ENCODE data around the gene ESYT2.

ESYT2 gene

GRCh38 chr7:158795272-158795671 is 34.0 kb downstream of the ESYT2 start:
- DNase-seq, result no peak

DNA sequence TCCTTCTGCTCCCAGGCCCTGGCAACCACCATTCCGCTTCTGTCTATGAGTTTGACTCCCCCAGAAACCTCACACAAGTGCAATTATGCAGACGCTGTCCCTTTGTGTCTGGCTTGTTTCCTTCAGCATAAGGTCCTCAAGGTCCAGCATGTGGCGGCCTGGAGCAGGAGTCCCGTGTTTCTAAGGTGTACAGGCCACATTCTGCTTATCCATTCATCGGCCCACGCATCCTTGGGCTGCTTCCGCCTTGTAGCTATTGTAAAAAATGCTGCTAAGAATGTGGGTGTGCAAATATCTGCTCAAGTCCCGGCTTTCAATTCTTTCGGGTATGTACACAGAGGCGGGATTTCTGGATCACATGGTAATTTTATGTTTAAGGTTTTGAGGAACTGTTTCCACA is 38.2 kb downstream of the ESYT2 start:
- no peak for DNase-seq

- no peak for DNase-seq
Measured at GRCh38 chr7:158789842-158790241, 39.5 kb downstream of the ESYT2 start.

GRCh38 chr7:158786898-158787297 is 42.4 kb downstream of the ESYT2 start:
- no peak for DNase-seq

DNA sequence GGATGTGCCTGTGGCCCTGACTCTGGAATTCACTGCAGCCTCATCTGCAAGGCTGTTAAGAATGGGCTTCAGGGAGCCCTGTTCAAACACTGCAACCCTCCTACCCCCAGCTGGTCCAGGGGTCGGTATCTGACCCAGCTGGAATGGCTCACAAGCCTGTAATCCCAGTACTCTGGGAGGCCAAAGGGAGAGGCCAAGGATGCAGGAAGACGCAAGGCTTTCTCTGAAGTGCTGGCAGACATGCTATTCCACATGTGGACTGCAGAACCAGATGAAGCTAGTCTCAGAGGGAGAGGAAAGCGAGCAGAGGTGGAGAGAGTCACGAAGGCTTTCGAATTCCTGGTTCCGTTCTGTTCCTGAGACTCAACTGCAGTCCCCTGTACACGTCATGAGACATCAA is 45.0 kb downstream of the ESYT2 start:
- no peak for DNase-seq

DNA sequence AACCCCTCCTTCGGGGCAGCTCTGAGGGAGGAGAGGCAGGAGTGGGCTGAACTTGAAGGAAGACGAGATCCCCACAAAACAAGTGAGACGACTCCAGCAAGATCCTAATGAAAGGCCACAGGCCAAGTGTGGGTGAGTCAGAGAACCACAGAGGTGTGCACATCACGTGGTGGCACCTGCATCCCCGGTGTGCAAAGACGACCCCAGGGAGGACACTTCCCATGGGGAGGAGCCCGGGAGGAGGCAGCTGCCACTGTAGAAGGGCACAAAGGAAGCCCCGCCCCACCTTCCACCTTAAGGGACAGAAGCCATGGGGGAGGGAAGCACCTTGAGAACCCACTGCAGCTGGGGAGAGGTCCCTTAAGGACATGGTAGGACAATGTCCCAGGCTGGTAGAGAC is 45.7 kb downstream of the ESYT2 start:
- no peak for DNase-seq

DNA sequence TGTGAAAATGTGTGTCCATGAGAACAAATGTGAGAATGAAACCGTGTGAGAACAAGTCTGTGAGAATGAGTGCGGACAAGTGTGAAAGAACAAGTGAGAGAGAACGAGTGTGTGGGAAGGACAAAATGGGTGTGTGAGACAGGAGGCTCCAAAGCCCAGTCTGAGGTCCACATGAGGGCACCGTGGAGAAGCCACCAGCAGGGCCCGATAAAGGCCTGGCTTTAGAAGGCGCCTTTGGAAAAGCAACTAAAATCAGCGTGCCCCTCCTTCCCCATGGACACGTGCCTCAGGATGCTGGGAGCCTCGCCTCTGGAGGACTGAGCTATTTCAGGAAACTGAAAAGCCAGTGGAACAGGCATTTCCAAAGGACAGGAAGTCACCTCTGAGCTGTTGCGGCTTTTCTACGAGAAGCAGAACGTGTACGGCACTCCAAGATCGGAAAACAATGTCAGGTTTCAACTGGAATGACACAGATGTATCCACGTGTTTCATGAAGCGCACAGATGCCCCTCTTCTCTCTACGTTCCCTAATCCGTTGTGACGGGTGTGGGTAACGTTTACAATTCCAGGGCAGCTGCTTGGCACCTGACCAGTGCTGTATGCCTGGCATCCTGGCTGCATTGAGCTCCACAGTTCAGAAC is 46.4 kb downstream of the ESYT2 start:
- peak; percentile 12 for DNase-seq

- no peak for DNase-seq
Measured at GRCh38 chr7:158781974-158782664, 47.2 kb downstream of the ESYT2 start.

DNA sequence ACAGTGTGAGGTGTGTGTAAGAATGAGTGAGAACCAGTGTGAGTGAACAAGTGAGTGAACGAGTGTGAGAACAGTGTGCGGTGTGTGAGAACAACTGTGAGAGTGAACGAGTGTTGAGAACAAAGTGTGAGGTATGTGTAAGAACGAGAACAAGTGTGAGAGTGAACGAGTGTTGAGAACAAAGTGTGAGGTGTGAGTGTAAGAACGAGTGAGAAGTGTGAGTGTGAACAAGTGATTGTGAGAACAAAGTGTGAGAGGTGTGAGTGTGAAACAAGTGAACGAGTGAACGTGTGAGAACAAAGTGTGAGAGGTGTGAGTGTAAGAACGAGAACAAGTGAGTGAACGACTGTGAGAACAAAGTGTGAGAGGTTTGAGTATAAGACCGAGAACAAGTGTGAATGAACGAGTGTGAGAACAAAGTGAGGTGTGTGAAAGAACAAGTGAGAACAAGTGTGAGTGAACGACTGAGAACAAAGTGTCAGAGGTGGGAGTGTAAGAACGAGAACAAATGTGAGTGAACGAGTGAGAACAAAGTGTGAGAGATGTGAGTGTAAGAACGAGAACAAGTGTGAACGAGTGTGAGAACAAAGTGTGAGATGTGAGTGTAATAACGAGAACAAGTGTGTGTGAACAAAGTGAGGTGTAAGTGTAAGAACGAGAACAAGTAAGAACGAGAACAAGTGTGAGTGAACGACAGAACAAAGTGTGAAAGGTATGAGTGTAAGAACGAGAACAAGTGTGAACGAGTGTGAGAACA is 47.9 kb downstream of the ESYT2 start:
- DNase-seq, result no peak

DNA sequence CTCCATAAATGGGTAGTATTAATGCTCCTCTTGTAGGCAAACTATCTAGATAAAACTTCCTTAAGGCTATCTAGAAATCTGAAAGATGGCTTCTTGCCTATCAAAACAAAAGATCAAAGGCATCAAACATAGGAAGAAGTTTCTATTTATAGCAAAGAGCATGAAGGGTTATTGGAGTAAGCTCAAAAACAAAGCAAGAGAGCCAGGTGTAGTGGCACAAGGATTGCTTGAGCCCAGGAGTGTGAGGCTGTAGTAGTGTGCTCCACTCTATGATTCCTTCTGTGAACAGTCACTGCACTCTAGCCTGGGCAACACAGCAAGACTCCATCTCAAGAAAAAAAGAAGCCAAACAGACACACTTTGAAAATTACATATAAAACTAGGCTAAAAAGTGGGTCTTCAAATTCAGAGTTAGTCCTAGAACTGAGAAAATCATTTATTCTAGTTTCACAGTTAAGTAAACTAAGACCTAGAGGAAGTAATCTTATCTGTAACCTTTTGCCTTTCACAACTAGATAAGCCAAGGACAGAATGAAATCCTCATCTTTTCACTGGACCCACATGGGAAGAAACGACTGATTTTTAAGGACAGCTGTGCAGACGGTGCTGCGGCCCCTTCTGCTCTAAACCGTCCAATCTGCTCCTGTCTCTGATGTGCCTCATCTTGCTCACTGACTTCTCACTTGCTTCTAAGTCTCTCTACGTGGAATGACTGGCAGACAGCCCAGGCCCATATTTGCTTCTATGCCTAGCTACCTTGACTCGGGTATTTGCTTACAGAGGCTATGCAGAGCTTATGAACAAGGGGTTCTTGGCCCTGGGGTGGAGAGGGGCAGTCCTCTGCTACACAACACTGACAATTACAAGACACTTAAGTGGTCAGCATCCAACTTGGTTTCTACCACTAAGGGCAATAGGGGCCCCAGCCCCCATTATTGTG is 50.0 kb downstream of the ESYT2 start:
- DNase-seq, result no peak

DNA sequence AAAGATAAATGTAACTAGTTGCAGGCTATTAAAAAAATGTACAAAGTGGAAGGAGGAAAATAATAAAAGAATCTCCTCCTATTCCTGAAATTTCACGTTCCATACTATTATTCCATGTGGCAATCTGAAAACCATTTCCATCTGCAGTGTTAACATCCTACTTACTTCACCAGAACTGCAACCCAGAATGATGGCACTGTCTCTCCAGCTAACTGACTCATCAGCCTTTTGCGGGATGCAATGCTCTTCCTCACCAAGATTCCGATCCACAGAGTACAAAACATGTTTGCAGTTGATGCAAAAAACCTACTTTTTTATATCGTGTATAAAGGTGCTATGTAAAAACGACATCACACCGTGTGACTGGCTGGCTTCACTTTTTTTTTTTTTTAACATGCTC is 50.8 kb downstream of the ESYT2 start:
- no peak for DNase-seq

DNA sequence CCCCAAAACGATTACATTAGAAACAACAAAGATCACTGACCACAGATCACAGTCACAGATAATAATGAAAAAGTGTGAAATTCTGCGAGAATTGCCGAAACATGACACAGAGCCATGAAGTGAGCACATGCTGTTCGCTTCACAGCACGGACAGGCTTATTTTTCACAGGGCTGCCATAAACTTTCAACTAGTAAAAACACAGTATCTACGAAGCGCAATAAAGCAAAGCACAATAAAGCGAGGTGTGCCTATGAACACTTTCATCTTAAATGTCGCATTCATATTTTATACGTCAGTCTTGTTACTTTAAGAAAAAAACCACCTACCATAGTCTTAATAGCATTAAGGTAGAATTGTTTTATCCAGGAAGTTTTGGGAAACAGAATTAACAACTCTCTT is 51.5 kb downstream of the ESYT2 start:
- no peak for DNase-seq

- no peak for DNase-seq
Measured at GRCh38 chr7:158776474-158776873, 52.8 kb downstream of the ESYT2 start.

- no peak for DNase-seq
Measured at GRCh38 chr7:158774952-158775351, 54.4 kb downstream of the ESYT2 start.

- no peak for DNase-seq
Measured at GRCh38 chr7:158772916-158773315, 56.4 kb downstream of the ESYT2 start.

GRCh38 chr7:158771213-158771834 is 58.0 kb downstream of the ESYT2 start:
- no peak for DNase-seq

DNA sequence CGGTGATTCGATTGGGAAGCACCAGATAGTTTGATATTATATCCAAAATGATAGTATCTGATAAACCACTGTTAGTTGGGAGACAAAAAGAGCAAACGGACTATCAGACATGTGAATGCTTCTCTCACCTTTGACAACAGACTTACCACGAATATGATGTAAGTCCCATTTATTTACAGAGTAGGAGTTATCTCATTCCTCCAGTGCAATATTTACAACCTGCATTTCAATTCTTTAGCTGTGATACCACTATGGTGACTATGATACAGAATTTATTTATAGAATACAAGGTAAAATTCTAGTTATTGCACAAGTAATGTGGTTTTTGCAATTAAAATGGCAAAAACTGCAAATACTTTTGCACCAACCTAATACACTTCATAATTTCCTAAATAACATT is 61.6 kb downstream of the ESYT2 start:
- no peak for DNase-seq

DNA sequence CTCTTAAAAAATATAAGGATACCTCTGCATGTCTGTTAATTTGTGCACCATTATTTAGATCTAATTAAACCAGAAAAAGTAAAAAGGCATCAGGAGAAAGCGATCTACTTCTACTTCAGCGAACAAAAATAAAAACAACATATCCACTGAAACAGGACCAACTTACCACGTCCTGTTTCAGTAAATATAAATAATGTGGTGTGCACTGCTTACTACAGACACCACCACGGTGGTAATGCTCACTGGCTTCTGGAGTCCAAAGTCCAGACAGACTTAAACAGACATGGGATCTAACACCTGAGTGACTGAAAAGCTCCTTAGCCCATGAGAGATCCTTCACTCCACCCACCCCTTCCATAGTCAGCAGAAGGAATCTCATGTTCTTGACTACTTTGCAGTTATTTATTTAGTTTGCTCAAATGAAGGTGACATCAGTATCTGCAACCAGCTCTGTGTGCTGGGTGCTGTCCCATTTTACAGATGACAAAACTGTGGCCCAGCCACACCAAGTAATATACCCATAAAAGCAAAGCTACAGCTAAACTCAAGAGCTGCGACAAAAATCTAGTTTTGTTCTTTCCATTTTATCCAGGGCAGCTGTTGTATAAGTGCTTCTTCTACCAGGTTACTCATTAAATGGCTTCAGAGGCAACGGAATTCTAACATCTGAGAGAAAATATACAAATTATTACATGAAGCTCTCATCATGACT is 62.6 kb downstream of the ESYT2 start:
- DNase-seq, result no peak

DNA sequence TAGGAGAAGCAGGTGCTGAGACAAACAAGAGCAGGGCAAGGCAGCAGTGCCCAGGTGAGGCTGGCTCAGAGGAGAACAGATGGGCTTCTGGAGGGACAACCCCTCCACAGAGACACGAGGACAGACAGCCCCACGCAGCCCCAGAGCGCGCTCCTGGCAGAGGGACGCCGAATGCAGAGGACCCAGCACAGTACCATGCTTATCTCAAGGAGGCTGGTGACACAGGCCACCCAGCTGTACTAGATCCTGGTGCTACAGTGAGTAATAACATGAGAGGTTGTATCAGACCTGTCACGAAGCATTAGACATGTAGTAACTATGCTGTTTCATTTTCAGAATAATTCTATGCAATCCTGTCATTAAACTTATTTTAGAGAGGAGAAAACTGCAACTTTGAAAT is 64.3 kb downstream of the ESYT2 start:
- DNase-seq, result no peak

DNA sequence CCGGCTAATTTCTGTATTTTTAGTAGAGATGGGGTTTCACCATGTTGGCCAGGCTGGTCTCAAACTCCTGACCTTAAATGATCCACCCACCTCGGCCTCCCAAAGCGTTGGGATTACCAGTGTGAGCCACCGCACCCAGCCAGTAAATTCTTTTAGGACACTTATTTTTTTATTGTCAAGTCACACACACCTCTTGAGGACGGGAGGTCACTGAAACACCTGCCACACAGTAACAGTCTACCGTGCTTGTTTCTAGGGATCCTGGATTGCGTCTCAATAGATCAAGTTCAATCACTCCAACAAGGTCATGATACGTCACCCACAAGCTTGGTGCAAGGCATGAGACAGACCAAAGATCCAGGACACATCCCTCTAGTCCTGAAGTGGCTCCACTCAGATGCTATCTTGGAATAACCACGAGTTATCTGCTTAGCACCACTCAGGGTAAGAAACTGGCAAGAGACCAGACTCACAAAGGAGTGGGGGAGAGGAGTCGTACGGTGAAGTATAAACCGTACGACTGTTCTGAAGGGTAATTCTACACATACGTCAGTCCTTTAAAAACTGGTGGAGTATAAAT is 65.8 kb downstream of the ESYT2 start:
- DNase-seq, result no peak

DNA sequence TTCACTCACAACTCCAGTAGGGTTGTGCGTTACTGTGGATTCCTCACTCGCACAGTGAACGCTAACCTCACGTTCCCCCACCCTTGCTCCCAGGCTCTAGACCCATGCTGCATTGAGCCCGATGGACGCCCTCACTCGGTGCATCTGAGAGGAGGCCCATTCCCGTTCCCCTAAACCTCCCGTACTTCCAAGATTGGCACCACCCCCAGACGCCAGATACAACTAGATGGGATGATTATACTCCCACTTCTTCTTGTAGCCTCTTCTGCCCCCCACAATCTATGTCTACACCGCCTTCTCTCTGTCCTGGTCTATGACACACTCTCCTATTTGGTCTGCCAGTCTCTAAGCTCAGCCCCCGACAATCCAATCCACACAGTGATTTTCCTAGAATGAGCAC is 67.4 kb downstream of the ESYT2 start:
- DNase-seq, result no peak

DNA sequence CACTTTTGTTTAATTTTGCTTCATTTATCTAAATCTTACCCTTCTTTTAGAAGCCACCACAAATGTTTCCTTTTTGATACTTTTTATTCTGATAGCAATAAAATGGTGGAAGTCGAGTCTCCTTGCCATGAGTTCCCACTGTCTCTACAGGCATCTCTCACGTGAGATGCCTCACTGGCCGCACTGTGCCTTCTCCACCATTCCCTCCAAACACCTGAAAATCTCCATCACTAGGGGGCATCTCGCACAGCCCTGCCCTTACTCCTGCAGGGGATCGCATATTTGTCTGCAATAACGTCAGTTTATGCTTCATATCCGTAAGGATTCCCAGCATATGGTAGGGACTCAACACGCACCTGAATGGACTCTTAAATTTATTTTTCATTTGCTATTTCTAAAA is 68.4 kb downstream of the ESYT2 start:
- no peak for DNase-seq
